PC-9 (cell line): ENCODE data around the gene ACAP3.

ENCODE experiments used
- CTCF ChIP-seq: fragments of 200-600 bp; sonication (generic); conservative IDR thresholded peaks from 2 replicates; pipeline ENCODE4 v1.6.1; 2017; ENCODE audit warnings: mixed run types, antibody characterized with exemption, mild to moderate bottlenecking, moderate library complexity
- EZH2 ChIP-seq: fragments of 200-600 bp; sonication (generic); IDR thresholded peaks from 2 replicates; pipeline ENCODE4 v1.8.0; 2017; ENCODE audit warnings: antibody characterized with exemption, low read depth

DNA sequence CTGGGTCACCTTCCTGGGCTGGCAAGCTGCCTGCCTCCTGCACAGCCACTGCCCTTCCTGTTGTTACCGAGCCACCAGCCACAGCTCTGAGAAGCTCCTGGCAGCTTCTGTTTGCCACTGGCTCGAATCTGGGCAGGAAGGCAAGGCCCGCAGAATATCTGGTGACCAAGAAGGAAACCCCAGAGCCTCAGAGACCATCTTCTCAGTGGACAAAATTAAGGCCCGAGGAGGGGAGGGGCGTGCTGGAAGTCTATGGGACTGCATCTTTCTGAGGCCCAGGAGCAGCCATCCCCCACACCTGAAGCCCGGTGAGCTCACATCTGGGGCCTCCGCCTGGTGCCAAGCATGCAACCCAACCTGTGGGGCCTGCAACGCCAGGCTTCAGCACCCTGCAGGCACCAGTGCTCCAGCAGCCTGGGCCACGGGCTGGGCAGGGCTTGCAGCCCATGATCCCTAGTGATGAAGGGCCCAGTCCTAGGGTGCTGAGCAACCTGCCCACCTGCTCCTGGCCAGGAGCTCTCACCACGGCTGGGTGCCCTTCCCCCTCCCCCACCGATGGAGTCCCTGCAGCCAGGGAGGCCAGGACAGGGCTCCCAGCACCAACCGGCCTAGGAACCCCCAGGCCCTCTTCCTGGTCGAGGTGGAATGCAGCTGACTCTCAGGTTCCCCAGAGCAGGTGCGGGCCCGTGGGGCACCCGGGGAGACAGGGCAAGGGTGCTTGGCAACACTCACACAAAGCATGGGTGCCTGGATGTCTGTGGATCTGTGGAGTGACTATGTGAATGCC is 17.8 kb upstream of the ACAP3 start:
- no peak for TF ChIP-seq CTCF
- no peak for TF ChIP-seq EZH2
